B cell (primary cell): Measurements from ENCODE around the gene L3MBTL3. TPM values are rescaled to one million over a fixed set of nuclear protein-coding genes. Genes with fewer than 3 reads are reported as not detected.

Experiments
- ATAC-seq: fragments of 200-7000 bp; cut with Tn5 transposase; one replicate; pipeline ENCODE4 v1.10.0; 2021; ENCODE audit warnings: low read depth, mild to moderate bottlenecking, moderate number of reproducible peaks, moderate library complexity
- CTCF ChIA-PET: fragments of 350-600 bp; sonication (Branson Sonifier 250); formaldehyde crosslinking; loops from one replicate; lab custom pipeline; 2021; ENCODE audit warnings: antibody characterized with exemption, inconsistent platforms; lab: Charles Lee
- POLR2A ChIA-PET: fragments of 350-600 bp; sonication (Branson Sonifier 250); formaldehyde crosslinking; loops from one replicate; lab custom pipeline; 2021; ENCODE audit warnings: antibody characterized with exemption; lab: Charles Lee
- DNase-seq: peaks from one replicate; pipeline ENCODE4 v3.0.0; 2013
- H2AFZ ChIP-seq: 2 replicates; pipeline ENCODE4 v1.6.1; 2012; ENCODE audit warnings: mild to moderate bottlenecking, low read depth, low read length; ENCODE audit not compliant: insufficient read depth, poor library complexity, severe bottlenecking
- H3K27ac ChIP-seq, 2 donors: 1 replicate in 1 of 2; 2 replicates in 1 of 2; pipeline ENCODE4 v1.5.1; 2012 to 2013; ENCODE audit warnings: low read length in 2 of 2, mild to moderate bottlenecking in 2 of 2, moderate library complexity in 1 of 2
- H3K27me3 ChIP-seq, 4 experiments: fragments of 200-600 bp in 1 of 4; sonication (generic) in 1 of 4; replicated peaks in 1 of 4; 1 replicate in 2 of 4; 2 replicates in 2 of 4; pipeline versions ENCODE4 v1.6.1 to v1.7.0; 2013 to 2016; ENCODE audit warnings: low read length in 3 of 4, mild to moderate bottlenecking in 2 of 4, mixed read lengths in 1 of 4, moderate library complexity in 1 of 4; ENCODE audit not compliant: insufficient read depth in 4 of 4, control insufficient read depth in 3 of 4; ENCODE audit errors: control extremely low read depth in 1 of 4
- H3K36me3 ChIP-seq, 2 experiments: replicated peaks in 1 of 2; 1 replicate in 1 of 2; 2 replicates in 1 of 2; pipeline versions ENCODE4 v1.6.1 to v1.7.1; 2013; ENCODE audit warnings: low read length in 1 of 2; ENCODE audit not compliant: insufficient read depth in 2 of 2, control insufficient read depth in 1 of 2; ENCODE audit errors: control extremely low read depth in 1 of 2, extremely low read depth in 1 of 2
- H3K4me1 ChIP-seq, 2 donors: fragments of 200-600 bp in 1 of 2; sonication (generic) in 1 of 2; 1 replicate in 1 of 2; 2 replicates in 1 of 2; pipeline versions ENCODE4 v1.5.1 to v1.6.1; 2013 to 2017; ENCODE audit warnings: low read length in 2 of 2; ENCODE audit not compliant: control insufficient read depth in 2 of 2, insufficient read depth in 2 of 2
- H3K4me2 ChIP-seq: replicated peaks from 2 replicates; pipeline ENCODE3; 2012; ENCODE audit warnings: mild to moderate bottlenecking, low read depth, low read length; ENCODE audit not compliant: poor library complexity, severe bottlenecking
- H3K4me3 ChIP-seq, 5 experiments: fragments of 200-600 bp in 1 of 5; sonication (generic) in 1 of 5; 1 replicate in 3 of 5; 2 replicates in 2 of 5; pipeline versions ENCODE4 v1.5.1 to v1.7.0; 2011 to 2016; ENCODE audit warnings: low read length in 4 of 5, mild to moderate bottlenecking in 4 of 5, low read depth in 2 of 5, control low read depth in 1 of 5, moderate library complexity in 1 of 5; ENCODE audit not compliant: insufficient read depth in 1 of 5; ENCODE audit errors: control extremely low read depth in 1 of 5, extremely low read depth in 1 of 5
- H3K79me2 ChIP-seq: fragments of 200-600 bp; sonication (generic); one replicate; pipeline ENCODE4 v1.6.0; 2016; ENCODE audit warnings: low read length; ENCODE audit not compliant: control insufficient read depth, insufficient read depth
- H3K9ac ChIP-seq: fragments of 200-600 bp; sonication (generic); 2 replicates; pipeline ENCODE4 v1.6.1; 2017; ENCODE audit warnings: mild to moderate bottlenecking, low read length, moderate library complexity
- H3K9me3 ChIP-seq, 3 donors: one replicate each; pipeline versions ENCODE4 v1.6.1 to v1.7.1; 2013; ENCODE audit warnings: low read length in 2 of 3; ENCODE audit not compliant: control insufficient read depth in 2 of 3, insufficient read depth in 1 of 3; ENCODE audit errors: control extremely low read depth in 1 of 3
- H4K20me1 ChIP-seq: 2 replicates; pipeline ENCODE4 v1.6.0; 2012; ENCODE audit warnings: mild to moderate bottlenecking, low read length; ENCODE audit not compliant: insufficient read depth, control insufficient read depth, poor library complexity, severe bottlenecking
- H3K27ac Mint-ChIP-seq: one replicate; pipeline ENCODE4 v1.8.0; 2021; ENCODE audit warnings: mixed read lengths
- H3K27me3 Mint-ChIP-seq: one replicate; pipeline ENCODE4 v1.8.0; 2021; ENCODE audit warnings: mixed read lengths
- H3K4me1 Mint-ChIP-seq: one replicate; pipeline ENCODE4 v1.8.0; 2021; ENCODE audit warnings: mixed read lengths
- H3K4me3 Mint-ChIP-seq: one replicate; pipeline ENCODE4 v1.8.0; 2021; ENCODE audit warnings: mixed read lengths
- H3K9me3 Mint-ChIP-seq: one replicate; pipeline ENCODE4 v1.8.0; 2022; ENCODE audit warnings: mixed read lengths; ENCODE audit not compliant: insufficient read depth
- CTCF ChIP-seq: fragments of 200-600 bp; IDR thresholded peaks from one replicate; pipeline ENCODE4 v1.8.0; 2022; ENCODE audit warnings: antibody characterized with exemption, mild to moderate bottlenecking
- EZH2 ChIP-seq: IDR thresholded peaks from 2 replicates; pipeline ENCODE4 v1.6.1; 2012; ENCODE audit warnings: borderline replicate concordance, low read depth, mild to moderate bottlenecking, moderate library complexity, low read length; ENCODE audit not compliant: insufficient read depth, poor library complexity, severe bottlenecking
- WGBS: methylation state at CpG from one replicate; pipeline ENCODE4 v1.1.5; 2013; ENCODE audit warnings: missing lambda C conversion rate; ENCODE audit not compliant: insufficient coverage; 5-methylcytosine and 5-hydroxymethylcytosine counted together
- intact Hi-C: fragments of 100-400 bp; cut with micrococcal nuclease; formaldehyde crosslinking; loops from one replicate; pipeline ENCODE4 v1.10.0; 2022
- polyA plus RNA-seq: library from polyadenylated mRNA; depleted of rRNA; stranded (reverse); fragments of >200 nt; gene quantifications from 2 replicates; pipeline ENCODE4 v1.2.3, GENCODE V29; 2012
- total RNA-seq, 2 donors: library from RNA; stranded (reverse); fragments of 120-200 nt in 1 of 2; gene quantifications; 1 replicate in 1 of 2; 2 replicates in 1 of 2; pipeline versions ENCODE4 v1.2.3 to v1.2.4, GENCODE V29; 2013 to 2022

The L3MBTL3 gene
- total and polyA plus RNA-seq, 2 donors (not counting 1 experiment from before 2014, with no cell fraction given): 28.0 to 46.4 TPM

GRCh38 chr6:130093546-130093945 is 75.2 kb downstream of the L3MBTL3 start:
- no peaks in the 10 kb centered on the region for H3K27me3 ChIP-seq
- WGBS: 60% methylated on average over 1 of the region's 1 CpG
- POLR2A ChIA-PET: no interaction called here
- H3K27ac Mint-ChIP-seq: no peak overlapping the region
- H3K4me1 Mint-ChIP-seq: peaks cover 9% of the 10 kb centered on the region
- no peaks in the 10 kb centered on the region for H3K9me3 ChIP-seq
- no peak for TF ChIP-seq CTCF
- no peak for TF ChIP-seq EZH2
- ATAC-seq: no peak
- peaks cover 2% of the 10 kb centered on the region for H3K79me2 ChIP-seq
- no peak overlapping the region for H2AFZ ChIP-seq
- H3K4me1 ChIP-seq: peaks cover 3 to 7% of the 10 kb centered on the region in 2 donors
- H3K4me3 ChIP-seq: no peak overlapping the region
- H3K9ac ChIP-seq: no peak overlapping the region
- peaks cover 4% of the 10 kb centered on the region for H3K9me3 Mint-ChIP-seq
- H3K4me2 ChIP-seq: no peak overlapping the region
- no peak overlapping the region for H3K27ac ChIP-seq
- H3K27me3 Mint-ChIP-seq: no peaks in the 10 kb centered on the region
- H3K36me3 ChIP-seq: peaks cover 1 to 51% of the 10 kb centered on the region in 2 experiments
- no peak overlapping the region for H3K4me3 Mint-ChIP-seq
- no peak for DNase-seq
- intact Hi-C loops: loop anchor here (2.0 kb wide), 1 partner anchor 21 kb away; no protein-coding TSS in a partner anchor
- CTCF ChIA-PET: no interaction called here
- H4K20me1 ChIP-seq: no peaks in the 10 kb centered on the region

- no peak overlapping the region for H3K9ac ChIP-seq
- Mint-ChIP-seq H3K4me1 (peaks cover 9% of the 10 kb centered on the region), H3K4me3 (no peak overlapping the region), H3K9me3 (no peaks in the 10 kb centered on the region), H3K27me3 (no peaks in the 10 kb centered on the region), H3K27ac (no peak overlapping the region)
- H3K27me3 ChIP-seq: no peaks in the 10 kb centered on the region
- no peak overlapping the region for H3K4me3 ChIP-seq
- H3K4me2 ChIP-seq: no peak overlapping the region
- DNase-seq (no peak), ATAC-seq (no peak)
- intact Hi-C loops: no loop called here
- WGBS: 100% methylated on average over 2 of the region's 4 CpGs
- ChIA-PET POLR2A (no interaction called here), CTCF (no interaction called here)
- no peak overlapping the region for H2AFZ ChIP-seq
- H3K79me2 ChIP-seq: peaks cover 2% of the 10 kb centered on the region
- H3K27ac ChIP-seq: no peak overlapping the region
- H4K20me1 ChIP-seq: no peaks in the 10 kb centered on the region
- H3K4me1 ChIP-seq: peaks cover 3 to 7% of the 10 kb centered on the region in 2 donors
- TF ChIP-seq CTCF (no peak), EZH2 (no peak)
- H3K9me3 ChIP-seq: no peaks in the 10 kb centered on the region
- peaks cover 2 to 52% of the 10 kb centered on the region in 2 experiments for H3K36me3 ChIP-seq
Measured at GRCh38 chr6:130098317-130098716, 79.9 kb downstream of the L3MBTL3 start.
